Astrocyte (in vitro differentiated cells and primary cell): ENCODE results near the gene GUCY2D. TPM values are rescaled to one million over a fixed set of nuclear protein-coding genes. Genes with fewer than 3 reads are reported as not detected.
A peak's percentile ranks its signal among the peaks of the same experiment; 100 is the strongest.

ENCODE experiments used
- DNase-seq: peaks from one replicate; pipeline ENCODE4 v3.0.0-alpha.2; 2010; ENCODE audit warnings: low read depth
- FAIRE-seq: peaks from 2 replicates; lab custom pipeline; 2011; peaks lifted over from hg19 to GRCh38; lab: Jason Lieb, UNC
- H2AFZ ChIP-seq: 2 replicates; pipeline ENCODE4 v1.6.0; 2012; ENCODE audit warnings: low read depth, low read length, inconsistent platforms
- H3K27ac ChIP-seq: 2 replicates; pipeline ENCODE4 v1.5.1; 2011; ENCODE audit warnings: low read depth, low read length, inconsistent platforms
- H3K27me3 ChIP-seq: 2 replicates; pipeline ENCODE4 v1.6.0; 2011; ENCODE audit warnings: low read length, inconsistent platforms; ENCODE audit not compliant: insufficient read depth
- H3K36me3 ChIP-seq: 2 replicates; pipeline ENCODE4 v1.5.1; 2011; ENCODE audit warnings: low read length, inconsistent platforms; ENCODE audit not compliant: insufficient read depth
- H3K4me1 ChIP-seq: 2 replicates; pipeline ENCODE4 v1.5.1; 2011; ENCODE audit warnings: low read length, inconsistent platforms; ENCODE audit not compliant: insufficient read depth
- H3K4me2 ChIP-seq: 2 replicates; pipeline ENCODE4 v1.6.0; 2012; ENCODE audit warnings: low read length, inconsistent platforms
- H3K4me3 ChIP-seq: 2 replicates; pipeline ENCODE4 v1.5.1; 2011; ENCODE audit warnings: low read depth, mild to moderate bottlenecking, low read length, inconsistent platforms; ENCODE audit not compliant: insufficient read depth
- H3K79me2 ChIP-seq: 2 replicates; pipeline ENCODE4 v1.6.0; 2012; ENCODE audit warnings: mild to moderate bottlenecking, low read length, inconsistent platforms; ENCODE audit not compliant: insufficient read depth
- H3K9ac ChIP-seq: 2 replicates; pipeline ENCODE4 v1.6.0; 2012; ENCODE audit warnings: mild to moderate bottlenecking, low read length, inconsistent platforms
- H3K9me3 ChIP-seq: 2 replicates; pipeline ENCODE4 v1.5.1; 2012; ENCODE audit warnings: low read depth, mild to moderate bottlenecking, low read length, inconsistent platforms; ENCODE audit not compliant: insufficient read depth
- H4K20me1 ChIP-seq: 2 replicates; pipeline ENCODE4 v1.6.0; 2012; ENCODE audit warnings: low read length, inconsistent platforms; ENCODE audit not compliant: insufficient read depth
- H3K27ac Mint-ChIP-seq: one replicate; pipeline ENCODE4 v1.8.0; 2021; ENCODE audit warnings: mild to moderate bottlenecking, mixed read lengths; ENCODE audit not compliant: unreplicated experiment
- H3K27me3 Mint-ChIP-seq: one replicate; pipeline ENCODE4 v1.8.0; 2021; ENCODE audit warnings: low read depth, mixed read lengths; ENCODE audit not compliant: unreplicated experiment
- H3K36me3 Mint-ChIP-seq: one replicate; pipeline ENCODE4 v1.8.0; 2021; ENCODE audit warnings: low read depth, mixed read lengths; ENCODE audit not compliant: unreplicated experiment
- H3K4me1 Mint-ChIP-seq: one replicate; pipeline ENCODE4 v1.8.0; 2021; ENCODE audit warnings: low read depth, mixed read lengths; ENCODE audit not compliant: unreplicated experiment
- H3K4me3 Mint-ChIP-seq: one replicate; pipeline ENCODE4 v1.8.0; 2021; ENCODE audit warnings: mild to moderate bottlenecking, moderate library complexity, mixed read lengths; ENCODE audit not compliant: unreplicated experiment
- H3K9me3 Mint-ChIP-seq: one replicate; pipeline ENCODE4 v1.8.0; 2021; ENCODE audit warnings: mild to moderate bottlenecking, mixed read lengths; ENCODE audit not compliant: unreplicated experiment
- EZH2 ChIP-seq: IDR thresholded peaks from 2 replicates; pipeline ENCODE4 v1.6.1; 2012; ENCODE audit warnings: mild to moderate bottlenecking, low read length, inconsistent platforms; ENCODE audit not compliant: insufficient read depth
- total RNA-seq: library from RNA; stranded (reverse); gene quantifications from 2 replicates; pipeline ENCODE4 v1.2.1, GENCODE V29; 2021
- TF ChIP-seq, protein P1 (sequence below): IDR thresholded peaks from 2 replicates; pipeline ENCODE4 v1.5.1; 2011; ENCODE audit warnings: low read depth, mild to moderate bottlenecking, inconsistent platforms, low read length, moderate library complexity; ENCODE audit not compliant: insufficient read depth

The GUCY2D gene
- total RNA-seq, 1 donor from 2014 or later, result not detected

DNA sequence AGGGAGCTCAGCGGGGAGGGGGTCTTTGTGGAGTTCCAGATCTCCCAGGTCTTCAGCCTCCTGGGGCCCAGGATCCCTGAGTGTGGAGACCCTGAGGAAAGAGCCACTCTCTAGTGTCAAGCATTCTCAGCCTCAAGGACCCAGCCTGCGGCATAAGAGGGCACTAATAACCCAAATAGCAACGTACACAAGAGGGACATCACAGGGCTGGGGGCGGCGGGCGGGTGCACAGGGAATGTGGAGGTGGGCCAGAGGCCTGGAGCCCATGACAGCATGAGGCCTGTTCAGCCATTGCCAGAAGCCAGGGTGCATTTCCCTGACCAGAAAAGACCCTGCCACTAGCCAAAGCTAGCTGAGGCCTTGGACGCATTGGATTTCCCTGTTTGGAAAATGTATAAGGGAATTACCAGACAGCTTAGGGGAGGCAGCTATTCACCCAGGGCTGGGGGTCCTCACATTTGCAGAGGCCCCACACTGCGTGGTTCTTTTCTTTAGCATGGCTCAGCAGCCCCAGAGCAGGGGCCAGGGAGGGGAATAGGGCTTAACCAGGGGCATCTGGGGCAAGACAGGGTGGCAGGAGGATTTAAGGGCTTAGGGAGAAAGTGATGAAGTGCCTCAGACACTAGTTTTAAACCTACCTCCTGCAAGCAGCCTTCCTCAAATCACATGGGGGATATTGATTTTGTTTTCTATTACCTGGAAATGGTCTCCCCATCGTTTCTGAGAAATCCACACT, 22.9 kb downstream of the GUCY2D start:
- Histone ChIP-seq H3K36me3 (no peaks in the 10 kb centered on the region), H2AFZ (no peak overlapping the region), H3K4me1 (no peaks in the 10 kb centered on the region), H3K79me2 (no peaks in the 10 kb centered on the region), H3K4me3 (no peak overlapping the region), H4K20me1 (no peaks in the 10 kb centered on the region), H3K9ac (no peak overlapping the region), H3K27me3 (peaks cover 23% of the 10 kb centered on the region), H3K27ac (no peak overlapping the region), H3K4me2 (no peak overlapping the region), H3K9me3 (peaks cover 2% of the 10 kb centered on the region)
- no peak for DNase-seq
- Mint-ChIP-seq H3K4me1 (peaks cover 15% of the 10 kb centered on the region), H3K4me3 (no peak overlapping the region), H3K9me3 (peaks cover 5% of the 10 kb centered on the region), H3K36me3 (no peaks in the 10 kb centered on the region), H3K27ac (peak overlapping the region; percentile 58), H3K27me3 (peaks cover 27% of the 10 kb centered on the region)
- FAIRE-seq, result no peak
- TF ChIP-seq, protein P1, sequence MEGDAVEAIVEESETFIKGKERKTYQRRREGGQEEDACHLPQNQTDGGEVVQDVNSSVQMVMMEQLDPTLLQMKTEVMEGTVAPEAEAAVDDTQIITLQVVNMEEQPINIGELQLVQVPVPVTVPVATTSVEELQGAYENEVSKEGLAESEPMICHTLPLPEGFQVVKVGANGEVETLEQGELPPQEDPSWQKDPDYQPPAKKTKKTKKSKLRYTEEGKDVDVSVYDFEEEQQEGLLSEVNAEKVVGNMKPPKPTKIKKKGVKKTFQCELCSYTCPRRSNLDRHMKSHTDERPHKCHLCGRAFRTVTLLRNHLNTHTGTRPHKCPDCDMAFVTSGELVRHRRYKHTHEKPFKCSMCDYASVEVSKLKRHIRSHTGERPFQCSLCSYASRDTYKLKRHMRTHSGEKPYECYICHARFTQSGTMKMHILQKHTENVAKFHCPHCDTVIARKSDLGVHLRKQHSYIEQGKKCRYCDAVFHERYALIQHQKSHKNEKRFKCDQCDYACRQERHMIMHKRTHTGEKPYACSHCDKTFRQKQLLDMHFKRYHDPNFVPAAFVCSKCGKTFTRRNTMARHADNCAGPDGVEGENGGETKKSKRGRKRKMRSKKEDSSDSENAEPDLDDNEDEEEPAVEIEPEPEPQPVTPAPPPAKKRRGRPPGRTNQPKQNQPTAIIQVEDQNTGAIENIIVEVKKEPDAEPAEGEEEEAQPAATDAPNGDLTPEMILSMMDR, result no peak
- no peak for TF ChIP-seq EZH2

DNA sequence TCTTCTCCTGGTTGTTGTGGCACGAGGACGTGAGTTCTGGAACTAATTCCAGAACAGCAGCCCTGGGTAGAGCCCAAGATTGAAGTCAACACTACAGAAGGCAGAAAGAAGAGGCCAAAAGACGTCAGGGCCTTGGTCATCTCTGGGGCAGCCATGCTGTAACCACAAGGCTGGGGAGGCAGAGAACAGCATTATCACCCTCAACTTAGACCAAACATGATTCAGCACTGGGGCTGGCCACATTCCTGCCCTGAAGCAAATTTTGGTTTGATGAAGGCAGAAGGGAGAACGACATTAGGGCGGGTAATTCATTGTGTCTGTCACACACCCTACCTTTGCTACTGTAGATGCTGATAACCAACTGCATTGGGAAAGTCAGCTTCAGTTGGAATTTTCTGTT, 26.7 kb downstream of the GUCY2D start:
- Mint-ChIP-seq H3K27ac (peak overlapping the region; percentile 60), H3K4me1 (peaks cover 3% of the 10 kb centered on the region), H3K9me3 (peaks cover 5% of the 10 kb centered on the region), H3K27me3 (peaks cover 35% of the 10 kb centered on the region), H3K36me3 (no peaks in the 10 kb centered on the region), H3K4me3 (no peak overlapping the region)
- H4K20me1 ChIP-seq, result no peaks in the 10 kb centered on the region
- H3K36me3 ChIP-seq, result no peaks in the 10 kb centered on the region
- TF ChIP-seq EZH2, result no peak
- TF ChIP-seq, protein P1, result no peak
- H3K4me2 ChIP-seq, result no peak overlapping the region
- H2AFZ ChIP-seq, result no peak overlapping the region
- H3K4me1 ChIP-seq, result no peaks in the 10 kb centered on the region
- DNase-seq (peak; percentile 32), FAIRE-seq (no peak)
- H3K9me3 ChIP-seq, result peaks cover 2% of the 10 kb centered on the region
- peaks cover 26% of the 10 kb centered on the region for H3K27me3 ChIP-seq
- no peaks in the 10 kb centered on the region for H3K79me2 ChIP-seq
- H3K9ac ChIP-seq, result no peak overlapping the region
- H3K27ac ChIP-seq, result no peak overlapping the region
- H3K4me3 ChIP-seq, result no peak overlapping the region

DNA sequence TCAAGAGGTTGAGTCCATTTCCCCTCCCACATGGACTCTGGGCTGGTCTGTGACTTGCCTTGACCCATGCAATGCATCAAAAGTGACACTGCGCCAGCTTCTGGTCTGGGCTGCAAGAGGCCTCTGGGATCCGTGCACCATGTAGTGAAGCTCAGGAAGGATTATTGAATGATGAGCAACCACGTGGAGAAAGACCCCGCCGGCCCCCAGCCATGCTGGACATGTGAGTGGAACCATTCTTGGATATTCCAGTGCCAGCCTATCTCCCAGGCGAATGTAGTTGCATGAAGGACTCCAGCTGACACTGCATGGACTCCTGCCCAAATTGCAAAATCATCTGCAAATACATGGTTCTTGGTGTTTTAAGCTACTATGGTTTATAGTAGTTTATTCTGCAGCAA, 28.8 kb downstream of the GUCY2D start:
- Histone ChIP-seq H3K4me3 (no peak overlapping the region), H3K9ac (no peak overlapping the region), H4K20me1 (no peaks in the 10 kb centered on the region), H3K9me3 (peaks cover 2% of the 10 kb centered on the region), H3K4me1 (no peaks in the 10 kb centered on the region), H2AFZ (no peak overlapping the region), H3K36me3 (no peaks in the 10 kb centered on the region), H3K27ac (no peak overlapping the region), H3K79me2 (no peaks in the 10 kb centered on the region), H3K27me3 (peaks cover 27% of the 10 kb centered on the region), H3K4me2 (no peak overlapping the region)
- no peak for DNase-seq
- FAIRE-seq, result no peak
- peak overlapping the region; percentile 72 for H3K27ac Mint-ChIP-seq
- H3K9me3 Mint-ChIP-seq, result peaks cover 5% of the 10 kb centered on the region
- H3K4me3 Mint-ChIP-seq, result no peak overlapping the region
- H3K27me3 Mint-ChIP-seq, result peaks cover 45% of the 10 kb centered on the region
- H3K36me3 Mint-ChIP-seq, result no peaks in the 10 kb centered on the region
- no peak for TF ChIP-seq EZH2
- TF ChIP-seq, protein P1, result no peak
- no peaks in the 10 kb centered on the region for H3K4me1 Mint-ChIP-seq
